Lung (tissue), 12 donors: ENCODE measurements around the gene ADRA2B. TPM values are rescaled to one million over a fixed set of nuclear protein-coding genes. Genes with fewer than 3 reads are reported as not detected.

Experiments
- ATAC-seq: fragments of 200-7000 bp; cut with Tn5 transposase; one replicate; pipeline ENCODE4 v1.9.1; 2020; ENCODE audit warnings: moderate number of reproducible peaks; ENCODE audit not compliant: insufficient read depth, low FRiP score
- DNase-seq, 3 donors: peaks; one replicate each; pipeline ENCODE4 v3.0.0-alpha.2; 2013 to 2017
- H3K27ac ChIP-seq, 2 donors: one replicate each; pipeline ENCODE4 v1.5.1; 2013; ENCODE audit warnings: mild to moderate bottlenecking in 2 of 2, moderate library complexity in 2 of 2, control low read depth in 1 of 2, inconsistent platforms in 1 of 2, low read depth in 1 of 2, low read length in 1 of 2
- H3K27me3 ChIP-seq, 3 donors: one replicate each; pipeline ENCODE4 v1.5.1; 2013; ENCODE audit warnings: low read length in 2 of 3; ENCODE audit not compliant: control insufficient read depth in 3 of 3, insufficient read depth in 3 of 3
- H3K36me3 ChIP-seq, 4 donors: one replicate each; pipeline ENCODE4 v1.5.1; 2013; ENCODE audit warnings: low read length in 4 of 4, mild to moderate bottlenecking in 1 of 4, moderate library complexity in 1 of 4; ENCODE audit not compliant: control insufficient read depth in 4 of 4, insufficient read depth in 4 of 4
- H3K4me1 ChIP-seq, 5 donors: one replicate each; pipeline ENCODE4 v1.5.1; 2013; ENCODE audit warnings: low read length in 5 of 5, mild to moderate bottlenecking in 2 of 5, moderate library complexity in 1 of 5; ENCODE audit not compliant: control insufficient read depth in 5 of 5, insufficient read depth in 5 of 5
- H3K4me3 ChIP-seq: one replicate; pipeline ENCODE4 v1.5.1; 2013; ENCODE audit warnings: mild to moderate bottlenecking, control low read depth, moderate library complexity
- H3K9ac ChIP-seq, 2 donors: one replicate each; pipeline ENCODE4 v1.5.1; 2013; ENCODE audit warnings: low read length in 2 of 2, control low read depth in 1 of 2; ENCODE audit not compliant: insufficient read depth in 1 of 2
- H3K9me3 ChIP-seq, 4 donors: one replicate each; pipeline ENCODE4 v1.5.1; 2013; ENCODE audit warnings: low read length in 3 of 4, mild to moderate bottlenecking in 1 of 4, moderate library complexity in 1 of 4; ENCODE audit not compliant: control insufficient read depth in 4 of 4, insufficient read depth in 3 of 4
- CTCF ChIP-seq: IDR thresholded peaks from 2 replicates; pipeline ENCODE4 v1.5.1; 2012; ENCODE audit warnings: mild to moderate bottlenecking; ENCODE audit errors: control extremely low read depth, extremely low read depth
- WGBS, 2 donors: extraction: QIAGEN DNeasy Blood & Tissue Kit; methylation state at CpG; one replicate each; pipeline ENCODE4 v1.1.7; 2013; 5-methylcytosine and 5-hydroxymethylcytosine counted together
- polyA plus RNA-seq, 2 donors: library from polyadenylated mRNA; stranded (reverse); fragments of 200-250 nt; gene quantifications; one replicate each; pipeline ENCODE4 v1.2.1, GENCODE V29; 2013
- total RNA-seq, 2 donors: library from RNA; depleted of rRNA in 1 of 2; stranded (reverse); fragments of >200 nt in 1 of 2; gene quantifications; one replicate each; pipeline ENCODE4 v1.2.1, GENCODE V29; 2014 to 2021
- donor health status: control.
- donor health status: control.
- donor health status: Bipolar disorder and iron deficiency.
- donor health status: healthy.
- donor health status: DM: yes; HTN: yes; CAD: no.

ADRA2B gene
- total and polyA plus RNA-seq, 4 donors: 0.21 to 0.88 (median 0.28) TPM

- no peak overlapping the region for H3K4me3 ChIP-seq
Observed at GRCh38 chr2:96137321-96138178, 21.2 kb upstream of the ADRA2B start.

GRCh38 chr2:96136129-96136720 is 19.9 kb upstream of the ADRA2B start:
- no peaks in the 10 kb centered on the region for H3K27me3 ChIP-seq
- no peak for ATAC-seq
- no peak for TF ChIP-seq CTCF
- no peaks in the 10 kb centered on the region for H3K36me3 ChIP-seq
- no peak overlapping the region for H3K4me3 ChIP-seq
- no peak overlapping the region for H3K27ac ChIP-seq
- no peak for DNase-seq
- H3K9me3 ChIP-seq: no peaks in the 10 kb centered on the region
- WGBS, 2 donors: 90 to 93% methylated on average over 8 of the region's 8 CpGs
- H3K4me1 ChIP-seq: no peaks in the 10 kb centered on the region
- no peak overlapping the region for H3K9ac ChIP-seq

More at GRCh38 chr2:96137321-96138178, 21.2 kb upstream of the ADRA2B start:
- DNase-seq: no peak
- H3K27me3 ChIP-seq: no peaks in the 10 kb centered on the region
- no peaks in the 10 kb centered on the region for H3K9me3 ChIP-seq
- no peak for ATAC-seq
- H3K9ac ChIP-seq: no peak overlapping the region
- H3K36me3 ChIP-seq: no peaks in the 10 kb centered on the region
- no peaks in the 10 kb centered on the region for H3K4me1 ChIP-seq
- H3K27ac ChIP-seq: no peak overlapping the region
- WGBS, 2 donors: 72 to 77% methylated on average over 15 of the region's 15 CpGs
- no peak for TF ChIP-seq CTCF

- TF ChIP-seq CTCF: no peak
- Histone ChIP-seq H3K9me3 (no peaks in the 10 kb centered on the region), H3K4me3 (no peak overlapping the region), H3K36me3 (no peaks in the 10 kb centered on the region), H3K4me1 (no peaks in the 10 kb centered on the region), H3K27ac (no peak overlapping the region), H3K27me3 (no peaks in the 10 kb centered on the region), H3K9ac (no peak overlapping the region)
- no peak for ATAC-seq
- WGBS, 2 donors: 84 to 95% methylated on average over 5 of the region's 5 CpGs
- DNase-seq: no peak
Observed at GRCh38 chr2:96135621-96136020, 19.2 kb upstream of the ADRA2B start.
